B cell (primary cell): Measurements from ENCODE around the gene SMIM26. TPM values are rescaled to one million over a fixed set of nuclear protein-coding genes. Genes with fewer than 3 reads are reported as not detected.
"Not testable (repeated sequence)": the region's sequence is repeated elsewhere in the genome, so short reads cannot be mapped to it uniquely, and the experiment has no call there.

Source experiments
- ATAC-seq: fragments of 200-7000 bp; cut with Tn5 transposase; one replicate; pipeline ENCODE4 v1.10.0; 2021; ENCODE audit warnings: low read depth, mild to moderate bottlenecking, moderate number of reproducible peaks, moderate library complexity
- CTCF ChIA-PET: fragments of 350-600 bp; sonication (Branson Sonifier 250); formaldehyde crosslinking; loops from one replicate; lab custom pipeline; 2021; ENCODE audit warnings: antibody characterized with exemption, inconsistent platforms; lab: Charles Lee
- POLR2A ChIA-PET: fragments of 350-600 bp; sonication (Branson Sonifier 250); formaldehyde crosslinking; loops from one replicate; lab custom pipeline; 2021; ENCODE audit warnings: antibody characterized with exemption; lab: Charles Lee
- DNase-seq: peaks from one replicate; pipeline ENCODE4 v3.0.0; 2013
- H2AFZ ChIP-seq: 2 replicates; pipeline ENCODE4 v1.6.1; 2012; ENCODE audit warnings: mild to moderate bottlenecking, low read depth, low read length; ENCODE audit not compliant: insufficient read depth, poor library complexity, severe bottlenecking
- H3K27ac ChIP-seq, 2 donors: 1 replicate in 1 of 2; 2 replicates in 1 of 2; pipeline ENCODE4 v1.5.1; 2012 to 2013; ENCODE audit warnings: low read length in 2 of 2, mild to moderate bottlenecking in 2 of 2, moderate library complexity in 1 of 2
- H3K27me3 ChIP-seq, 4 experiments: fragments of 200-600 bp in 1 of 4; sonication (generic) in 1 of 4; replicated peaks in 1 of 4; 1 replicate in 2 of 4; 2 replicates in 2 of 4; pipeline versions ENCODE4 v1.6.1 to v1.7.0; 2013 to 2016; ENCODE audit warnings: low read length in 3 of 4, mild to moderate bottlenecking in 2 of 4, mixed read lengths in 1 of 4, moderate library complexity in 1 of 4; ENCODE audit not compliant: insufficient read depth in 4 of 4, control insufficient read depth in 3 of 4; ENCODE audit errors: control extremely low read depth in 1 of 4
- H3K36me3 ChIP-seq, 2 experiments: replicated peaks in 1 of 2; 1 replicate in 1 of 2; 2 replicates in 1 of 2; pipeline versions ENCODE4 v1.6.1 to v1.7.1; 2013; ENCODE audit warnings: low read length in 1 of 2; ENCODE audit not compliant: insufficient read depth in 2 of 2, control insufficient read depth in 1 of 2; ENCODE audit errors: control extremely low read depth in 1 of 2, extremely low read depth in 1 of 2
- H3K4me1 ChIP-seq, 2 donors: fragments of 200-600 bp in 1 of 2; sonication (generic) in 1 of 2; 1 replicate in 1 of 2; 2 replicates in 1 of 2; pipeline versions ENCODE4 v1.5.1 to v1.6.1; 2013 to 2017; ENCODE audit warnings: low read length in 2 of 2; ENCODE audit not compliant: control insufficient read depth in 2 of 2, insufficient read depth in 2 of 2
- H3K4me2 ChIP-seq: replicated peaks from 2 replicates; pipeline ENCODE3; 2012; ENCODE audit warnings: mild to moderate bottlenecking, low read depth, low read length; ENCODE audit not compliant: poor library complexity, severe bottlenecking
- H3K4me3 ChIP-seq, 5 experiments: fragments of 200-600 bp in 1 of 5; sonication (generic) in 1 of 5; 1 replicate in 3 of 5; 2 replicates in 2 of 5; pipeline versions ENCODE4 v1.5.1 to v1.7.0; 2011 to 2016; ENCODE audit warnings: low read length in 4 of 5, mild to moderate bottlenecking in 4 of 5, low read depth in 2 of 5, control low read depth in 1 of 5, moderate library complexity in 1 of 5; ENCODE audit not compliant: insufficient read depth in 1 of 5; ENCODE audit errors: control extremely low read depth in 1 of 5, extremely low read depth in 1 of 5
- H3K79me2 ChIP-seq: fragments of 200-600 bp; sonication (generic); one replicate; pipeline ENCODE4 v1.6.0; 2016; ENCODE audit warnings: low read length; ENCODE audit not compliant: control insufficient read depth, insufficient read depth
- H3K9ac ChIP-seq: fragments of 200-600 bp; sonication (generic); 2 replicates; pipeline ENCODE4 v1.6.1; 2017; ENCODE audit warnings: mild to moderate bottlenecking, low read length, moderate library complexity
- H3K9me3 ChIP-seq, 3 donors: one replicate each; pipeline versions ENCODE4 v1.6.1 to v1.7.1; 2013; ENCODE audit warnings: low read length in 2 of 3; ENCODE audit not compliant: control insufficient read depth in 2 of 3, insufficient read depth in 1 of 3; ENCODE audit errors: control extremely low read depth in 1 of 3
- H4K20me1 ChIP-seq: 2 replicates; pipeline ENCODE4 v1.6.0; 2012; ENCODE audit warnings: mild to moderate bottlenecking, low read length; ENCODE audit not compliant: insufficient read depth, control insufficient read depth, poor library complexity, severe bottlenecking
- H3K27ac Mint-ChIP-seq: one replicate; pipeline ENCODE4 v1.8.0; 2021; ENCODE audit warnings: mixed read lengths
- H3K27me3 Mint-ChIP-seq: one replicate; pipeline ENCODE4 v1.8.0; 2021; ENCODE audit warnings: mixed read lengths
- H3K4me1 Mint-ChIP-seq: one replicate; pipeline ENCODE4 v1.8.0; 2021; ENCODE audit warnings: mixed read lengths
- H3K4me3 Mint-ChIP-seq: one replicate; pipeline ENCODE4 v1.8.0; 2021; ENCODE audit warnings: mixed read lengths
- H3K9me3 Mint-ChIP-seq: one replicate; pipeline ENCODE4 v1.8.0; 2022; ENCODE audit warnings: mixed read lengths; ENCODE audit not compliant: insufficient read depth
- CTCF ChIP-seq: fragments of 200-600 bp; IDR thresholded peaks from one replicate; pipeline ENCODE4 v1.8.0; 2022; ENCODE audit warnings: antibody characterized with exemption, mild to moderate bottlenecking
- EZH2 ChIP-seq: IDR thresholded peaks from 2 replicates; pipeline ENCODE4 v1.6.1; 2012; ENCODE audit warnings: borderline replicate concordance, low read depth, mild to moderate bottlenecking, moderate library complexity, low read length; ENCODE audit not compliant: insufficient read depth, poor library complexity, severe bottlenecking
- WGBS: methylation state at CpG from one replicate; pipeline ENCODE4 v1.1.5; 2013; ENCODE audit warnings: missing lambda C conversion rate; ENCODE audit not compliant: insufficient coverage; 5-methylcytosine and 5-hydroxymethylcytosine counted together
- intact Hi-C: fragments of 100-400 bp; cut with micrococcal nuclease; formaldehyde crosslinking; loops from one replicate; pipeline ENCODE4 v1.10.0; 2022
- polyA plus RNA-seq: library from polyadenylated mRNA; depleted of rRNA; stranded (reverse); fragments of >200 nt; gene quantifications from 2 replicates; pipeline ENCODE4 v1.2.3, GENCODE V29; 2012
- total RNA-seq, 2 donors: library from RNA; stranded (reverse); fragments of 120-200 nt in 1 of 2; gene quantifications; 1 replicate in 1 of 2; 2 replicates in 1 of 2; pipeline versions ENCODE4 v1.2.3 to v1.2.4, GENCODE V29; 2013 to 2022

The SMIM26 gene
- total and polyA plus RNA-seq, 2 donors (not counting 1 experiment from before 2014, with no cell fraction given): 47.7 to 100 TPM

- H3K4me2 ChIP-seq: no peak overlapping the region
Observed at GRCh38 chr20:18523066-18523465, 44.2 kb upstream of the SMIM26 start.

GRCh38 chr20:18524646-18525045 is 42.6 kb upstream of the SMIM26 start:
- DNase-seq (no peak), ATAC-seq (no peak)
- H3K27ac Mint-ChIP-seq: no peak overlapping the region
- H3K4me1 Mint-ChIP-seq: no peaks in the 10 kb centered on the region
- Histone ChIP-seq H3K4me3 (no peak overlapping the region), H3K9ac (no peak overlapping the region), H3K4me1 (no peaks in the 10 kb centered on the region), H3K36me3 (peaks cover 16 to 57% of the 10 kb centered on the region in 2 experiments), H3K27ac (no peak overlapping the region), H3K27me3 (no peaks in the 10 kb centered on the region), H2AFZ (no peak overlapping the region), H4K20me1 (no peaks in the 10 kb centered on the region), H3K79me2 (peaks cover 3% of the 10 kb centered on the region), H3K4me2 (no peak overlapping the region), H3K9me3 (no peaks in the 10 kb centered on the region)
- TF ChIP-seq EZH2 (no peak), CTCF (no peak)
- H3K4me3 Mint-ChIP-seq: no peak overlapping the region
- intact Hi-C loops: no loop called here
- ChIA-PET CTCF (no interaction called here), POLR2A (no interaction called here)
- no peaks in the 10 kb centered on the region for H3K27me3 Mint-ChIP-seq
- WGBS: 100% methylated on average over 1 of the region's 1 CpG
- H3K9me3 Mint-ChIP-seq: no peaks in the 10 kb centered on the region

More at GRCh38 chr20:18523066-18523465, 44.2 kb upstream of the SMIM26 start:
- Mint-ChIP-seq H3K27me3 (no peaks in the 10 kb centered on the region), H3K9me3 (no peaks in the 10 kb centered on the region), H3K27ac (no peak overlapping the region), H3K4me1 (no peaks in the 10 kb centered on the region), H3K4me3 (no peak overlapping the region)
- DNase-seq (no peak), ATAC-seq (no peak)
- no peaks in the 10 kb centered on the region for H4K20me1 ChIP-seq
- no peak overlapping the region for H3K4me3 ChIP-seq
- intact Hi-C loops: no loop called here
- no peaks in the 10 kb centered on the region for H3K4me1 ChIP-seq
- CTCF ChIA-PET: no interaction called here
- no peak for TF ChIP-seq CTCF
- no peak for TF ChIP-seq EZH2
- no peak overlapping the region for H2AFZ ChIP-seq
- 92% methylated on average over 2 of the region's 2 CpGs for WGBS
- no peak overlapping the region for H3K9ac ChIP-seq
- H3K9me3 ChIP-seq: no peaks in the 10 kb centered on the region
- H3K36me3 ChIP-seq: peaks cover 16 to 42% of the 10 kb centered on the region in 2 experiments
- no peak overlapping the region for H3K27ac ChIP-seq
- peaks cover 7% of the 10 kb centered on the region for H3K79me2 ChIP-seq
- no peaks in the 10 kb centered on the region for H3K27me3 ChIP-seq
- POLR2A ChIA-PET: no interaction called here

- H3K79me2 ChIP-seq, H3K9me3 Mint-ChIP-seq, H3K9me3 ChIP-seq, H3K27me3 Mint-ChIP-seq, H3K27me3 ChIP-seq, H2AFZ ChIP-seq, H3K27ac ChIP-seq, intact Hi-C loops, H3K4me3 Mint-ChIP-seq, H3K9ac ChIP-seq, H3K4me3 ChIP-seq, H3K4me1 ChIP-seq, H4K20me1 ChIP-seq, ATAC-seq, POLR2A ChIA-PET, H3K4me1 Mint-ChIP-seq, DNase-seq, H3K4me2 ChIP-seq, H3K27ac Mint-ChIP-seq: not testable (repeated sequence)
- CTCF ChIA-PET: interaction anchor here (1.0 kb wide), 1 partner anchor 113 kb away, joined by 5 read pairs; no protein-coding TSS in a partner anchor
- 88% methylated on average over 9 of the region's 14 CpGs for WGBS
- peaks cover 16 to 72% of the 10 kb centered on the region in 2 experiments for H3K36me3 ChIP-seq
Observed at GRCh38 chr20:18526761-18527160, 40.5 kb upstream of the SMIM26 start.
